Caki2 (cell line): ENCODE results near the gene C16orf95. TPM values are rescaled to one million over a fixed set of nuclear protein-coding genes. Genes with fewer than 3 reads are reported as not detected.

Experiments used
- DNase-seq: peaks from one replicate; pipeline ENCODE4 v3.0.0-alpha.2; 2015; ENCODE audit warnings: low read depth
- in situ Hi-C: cut with HindIII; loops from 2 replicates; pipeline ENCODE4 v1.10.0; 2016; ENCODE audit warnings: low sequenced_read_pairs, low pct_unique_long_range_greater_than_20kb, mixed read lengths
- total RNA-seq: library from RNA; depleted of rRNA; stranded (reverse); fragments of >200 nt; shearing (Covaris generic); gene quantifications from 2 replicates; pipeline ENCODE4 v1.2.3, GENCODE V29; 2014; ENCODE audit warnings: low replicate concordance

The C16orf95 gene
- total RNA-seq, 1 experiment from 2014 or later, result 10.1 TPM

- DNase-seq, result no peak
- in situ Hi-C loops, result no loop called here
These were observed 18.6 kb upstream of the C16orf95 start for GRCh38 chr16:87335625-87336433.

- in situ Hi-C loops, result no loop called here
- no peak for DNase-seq
These were observed 17.7 kb upstream of the C16orf95 start for GRCh38 chr16:87334651-87335624.

GRCh38 chr16:87333581-87334331 is 16.6 kb upstream of the C16orf95 start:
- in situ Hi-C loops, result no loop called here
- no peak for DNase-seq

GRCh38 chr16:87333101-87333500 is 15.9 kb upstream of the C16orf95 start:
- in situ Hi-C loops, result no loop called here
- no peak for DNase-seq

GRCh38 chr16:87332150-87332549 is 15.0 kb upstream of the C16orf95 start:
- no peak for DNase-seq
- in situ Hi-C loops, result no loop called here

- DNase-seq, result no peak
- in situ Hi-C loops, result no loop called here
These were observed 14.1 kb upstream of the C16orf95 start for GRCh38 chr16:87331241-87331801.

- in situ Hi-C loops, result no loop called here
- no peak for DNase-seq
These were observed 13.5 kb upstream of the C16orf95 start for GRCh38 chr16:87330646-87331045.

- in situ Hi-C loops, result no loop called here
- DNase-seq, result no peak
These were observed 13.0 kb upstream of the C16orf95 start for GRCh38 chr16:87330257-87330624.

- in situ Hi-C loops, result no loop called here
- no peak for DNase-seq
These were observed 12.5 kb upstream of the C16orf95 start for GRCh38 chr16:87329436-87330256.

- in situ Hi-C loops, result no loop called here
- no peak for DNase-seq
These were observed 11.7 kb upstream of the C16orf95 start for GRCh38 chr16:87328846-87329245.

GRCh38 chr16:87327798-87328495 is 10.8 kb upstream of the C16orf95 start:
- in situ Hi-C loops, result no loop called here
- no peak for DNase-seq

- in situ Hi-C loops, result no loop called here
- DNase-seq, result no peak
These were observed 9.0 kb upstream of the C16orf95 start for GRCh38 chr16:87326151-87326571.

GRCh38 chr16:87325423-87325858 is 8.2 kb upstream of the C16orf95 start:
- DNase-seq, result no peak
- in situ Hi-C loops, result no loop called here

GRCh38 chr16:87324411-87325275 is 7.5 kb upstream of the C16orf95 start:
- in situ Hi-C loops, result no loop called here
- DNase-seq, result peak; percentile 8

GRCh38 chr16:87323727-87324410 is 6.7 kb upstream of the C16orf95 start:
- in situ Hi-C loops, result no loop called here

More at GRCh38 chr16:87323727-87324410, 6.7 kb upstream of the C16orf95 start:
- no peak for DNase-seq
